ENCODE results near the gene ATP8A1. TPM values are rescaled to one million over a fixed set of nuclear protein-coding genes. Genes with fewer than 3 reads are reported as not detected.

ATP8A1 gene
- total and polyA plus RNA-seq, 2 of the 4 experiments (the other 2 are of a cell fraction): 0.12 to 0.36 TPM

- no peaks in the 10 kb centered on the region for H3K36me3 ChIP-seq (ENCODE audit: control insufficient read depth, insufficient read depth, low read length)
- DNase-seq (peak; percentile 4), ATAC-seq (ENCODE audit: low read depth) (no peak)
- H4K8ac ChIP-seq (ENCODE audit: low read depth in 2 of 2, low read length in 2 of 2): peak overlapping the region in 1 of 2 experiments; percentile 21; a peak in 1 of 4 replicates
- POLR2A ChIA-PET (ENCODE audit: unreplicated experiment): no interaction called here
- H3K23ac ChIP-seq (ENCODE audit: low read depth, low read length): no peak overlapping the region
- no peak overlapping the region for H4K91ac ChIP-seq (ENCODE audit: insufficient read depth, low read depth, low read length)
- H3K4me2 ChIP-seq (ENCODE audit: low read depth, low read length): no peak overlapping the region
- WGBS, 2 experiments (ENCODE audit: extremely low coverage in 2 of 2, insufficient read length in 1 of 2): no CpG with 5 or more reads among the region's 5 CpGs
- CTCF ChIA-PET: no interaction called here
- H2AK5ac ChIP-seq (ENCODE audit: low read depth, low read length): no peak overlapping the region
- no peak overlapping the region for H2AFZ ChIP-seq (replicated peaks; ENCODE audit: low read length, poor library complexity)
- H4K5ac ChIP-seq (ENCODE audit: low read depth, low read length): no peak overlapping the region
- H3K18ac ChIP-seq (ENCODE audit: low read depth, low read length): peak overlapping the region; percentile 52
- H2BK20ac ChIP-seq (ENCODE audit: low read depth, low read length): 0 out of 2 replicates have a peak overlapping the region, but pooled peaks have one; percentile 48
- no TSS peak for BruUV-seq (replicated peaks)
- no peak overlapping the region for H2BK15ac ChIP-seq (ENCODE audit: low read depth, low read length)
- H3K4ac ChIP-seq (ENCODE audit: low read depth, low read length): no peak overlapping the region
- intact Hi-C loops (cut with micrococcal nuclease): loop anchor here (10.0 kb wide), 1 partner anchor 68 kb away; no protein-coding TSS in a partner anchor
- no peaks in the 10 kb centered on the region for H4K20me1 ChIP-seq (ENCODE audit: insufficient read depth, low read length)
- H3K9ac ChIP-seq (ENCODE audit: low read depth, low read length): no peak overlapping the region
- no peak overlapping the region for H3K4me3 ChIP-seq (ENCODE audit: insufficient read depth, low read depth, low read length)
- H3K27me3 ChIP-seq (ENCODE audit: control insufficient read depth, insufficient read depth, low read length): no peaks in the 10 kb centered on the region
- TF ChIP-seq NFE2L2 (IDR thresholded peaks at IDR 0.05; ENCODE audit: low read depth, low read length): no peak
- no peak for TF ChIP-seq CTCF (conservative IDR thresholded peaks at IDR 0.05; ENCODE audit: low read depth, low read length)
- no peak for TF ChIP-seq POLR2A (IDR thresholded peaks at IDR 0.05; ENCODE audit: low read depth, low read length)
- no peak for TF ChIP-seq ELK1 (IDR thresholded peaks at IDR 0.05; ENCODE audit: borderline replicate concordance, low read depth, low read length)
- no peak for TF ChIP-seq MXI1 (IDR thresholded peaks at IDR 0.05; ENCODE audit: borderline replicate concordance, low read depth, low read length)
- no peaks in the 10 kb centered on the region for H3K9me1 ChIP-seq (ENCODE audit: insufficient read depth, low read length)
- no peak overlapping the region for H3K14ac ChIP-seq (replicated peaks; ENCODE audit: low read depth, low read length)
- H3K79me1 ChIP-seq (ENCODE audit: low read depth in 1 of 2, low read length in 2 of 2): no peaks in the 10 kb centered on the region
- H2BK5ac ChIP-seq (ENCODE audit: low read depth, low read length, poor library complexity, severe bottlenecking): no peak overlapping the region
- no peak overlapping the region for H2AK9ac ChIP-seq (replicated peaks; ENCODE audit: low read depth, low read length, poor library complexity)
- H2BK120ac ChIP-seq (ENCODE audit: low read depth, low read length): no peak overlapping the region
- H3K56ac ChIP-seq (ENCODE audit: extremely low read depth, insufficient read depth, low read length): no peak overlapping the region
- peaks cover 2% of the 10 kb centered on the region; the same call in 1 of the 2 replicates for H3K4me1 ChIP-seq (ENCODE audit: control insufficient read depth, insufficient read depth, low read length)
- H3K27ac ChIP-seq (ENCODE audit: insufficient read depth, low read length): no peak overlapping the region
- no peaks in the 10 kb centered on the region for H3K9me3 ChIP-seq (ENCODE audit: control insufficient read depth, insufficient read depth, low read length)
- dilution Hi-C loops (cut with HindIII; ENCODE audit: low sequenced_read_pairs, unreplicated experiment): no loop called here
- in situ Hi-C loops (cut with MboI; ENCODE audit: low sequenced_read_pairs): no loop called here
Observed at GRCh38 chr4:42482516-42483327, 174.2 kb downstream of the ATP8A1 start.

Data from IMR-90 (cell line).